Esophagus muscularis mucosa (tissue), 4 donors: ENCODE data around the gene GINS2. TPM values are rescaled to one million over a fixed set of nuclear protein-coding genes. Genes with fewer than 3 reads are reported as not detected.

Experiments
- DNase-seq: peaks from one replicate; pipeline ENCODE4 v3.0.0-alpha.2; 2017; ENCODE audit errors: extremely low spot score
- H3K27ac ChIP-seq, 4 donors: fragments of 200-600 bp; sonication (generic); replicated peaks in 1 of 4; 1 replicate in 3 of 4; 2 replicates in 1 of 4; pipeline ENCODE4 v1.5.1; 2016 to 2019; ENCODE audit warnings: mild to moderate bottlenecking in 1 of 4
- H3K27me3 ChIP-seq, 4 donors: fragments of 200-600 bp; sonication (generic); one replicate each; pipeline versions ENCODE4 v1.5.1 to v1.6.0; 2016 to 2019
- H3K36me3 ChIP-seq, 4 donors: fragments of 200-600 bp; sonication (generic); one replicate each; pipeline ENCODE4 v1.5.1; 2016 to 2019
- H3K4me1 ChIP-seq, 4 donors: fragments of 200-600 bp; sonication (generic); one replicate each; pipeline ENCODE4 v1.5.1; 2016 to 2019
- H3K4me3 ChIP-seq, 4 donors: fragments of 200-600 bp; sonication (generic); 1 replicate in 2 of 4; 2 replicates in 2 of 4; pipeline ENCODE4 v1.5.1; 2016 to 2019; ENCODE audit warnings: mild to moderate bottlenecking in 4 of 4, moderate library complexity in 1 of 4
- H3K9me3 ChIP-seq, 4 donors: fragments of 200-600 bp; sonication (generic); 1 replicate in 3 of 4; 2 replicates in 1 of 4; pipeline ENCODE4 v1.5.1; 2016 to 2019
- CTCF ChIP-seq, 3 experiments: fragments of 200-600 bp in 2 of 3; fragments of 450-650 bp in 1 of 3; sonication (generic) in 2 of 3; IDR thresholded peaks; one replicate each; pipeline ENCODE4 v1.5.1; 2017 to 2019; ENCODE audit warnings: antibody characterized with exemption in 3 of 3, mild to moderate bottlenecking in 2 of 3, moderate library complexity in 1 of 3
- EP300 ChIP-seq: sonication (generic); formaldehyde crosslinking; IDR thresholded peaks from one replicate; pipeline ENCODE4 v1.6.1; 2017; ENCODE audit warnings: antibody characterized with exemption
- POLR2A ChIP-seq: fragments of 450-650 bp; IDR thresholded peaks from one replicate; pipeline ENCODE4 v1.6.1; 2017; ENCODE audit warnings: antibody characterized with exemption, moderate library complexity, mild to moderate bottlenecking, low read depth
- POLR2AphosphoS5 ChIP-seq, 2 donors: sonication (generic); formaldehyde crosslinking; IDR thresholded peaks; one replicate each; pipeline ENCODE4 v1.6.1; 2017; ENCODE audit warnings: antibody characterized with exemption in 2 of 2
- WGBS: methylation state at CpG from one replicate; pipeline ENCODE4 v1.1.5; 2018; 5-methylcytosine and 5-hydroxymethylcytosine counted together
- intact Hi-C: fragments of 100-400 bp; cut with DNase I; formaldehyde crosslinking; loops from one replicate; pipeline ENCODE4 v1.15.1; 2023
- total RNA-seq, 4 donors: library from RNA; depleted of rRNA; stranded (reverse); fragments of >200 nt; gene quantifications; one replicate each; pipeline versions ENCODE4 v1.1.0 to v1.2.1, GENCODE V29; 2016

The GINS2 gene
- total RNA-seq, 4 donors from 2014 or later = 0.17 to 0.84 TPM; not detected in 2

GRCh38 chr16:85733839-85734170 is 45.1 kb upstream of the GINS2 start:
- no peak overlapping the region for H3K27ac ChIP-seq
- intact Hi-C loops = no loop called here
- no peak for DNase-seq
- no peaks in the 10 kb centered on the region for H3K9me3 ChIP-seq
- H3K36me3 ChIP-seq = no peaks in the 10 kb centered on the region
- TF ChIP-seq POLR2A (no peak), CTCF (IDR thresholded peaks at IDR 0.05) (no peak), EP300 (no peak), POLR2AphosphoS5 (IDR thresholded peaks at IDR 0.05) (no peak)
- no peaks in the 10 kb centered on the region for H3K27me3 ChIP-seq
- no peak overlapping the region for H3K4me3 ChIP-seq
- no peaks in the 10 kb centered on the region for H3K4me1 ChIP-seq
- WGBS = 75% methylated on average over 9 of the region's 11 CpGs

- Histone ChIP-seq H3K4me3 (no peak overlapping the region), H3K4me1 (no peaks in the 10 kb centered on the region), H3K9me3 (no peaks in the 10 kb centered on the region), H3K27ac (no peak overlapping the region), H3K27me3 (no peaks in the 10 kb centered on the region), H3K36me3 (no peaks in the 10 kb centered on the region)
- TF ChIP-seq POLR2A (no peak), EP300 (no peak), CTCF (IDR thresholded peaks at IDR 0.05) (no peak), POLR2AphosphoS5 (IDR thresholded peaks at IDR 0.05) (no peak)
- DNase-seq = no peak
- intact Hi-C loops = no loop called here
- WGBS = 70% methylated on average over 13 of the region's 13 CpGs
These were observed 44.5 kb upstream of the GINS2 start for GRCh38 chr16:85733155-85733838.

DNA sequence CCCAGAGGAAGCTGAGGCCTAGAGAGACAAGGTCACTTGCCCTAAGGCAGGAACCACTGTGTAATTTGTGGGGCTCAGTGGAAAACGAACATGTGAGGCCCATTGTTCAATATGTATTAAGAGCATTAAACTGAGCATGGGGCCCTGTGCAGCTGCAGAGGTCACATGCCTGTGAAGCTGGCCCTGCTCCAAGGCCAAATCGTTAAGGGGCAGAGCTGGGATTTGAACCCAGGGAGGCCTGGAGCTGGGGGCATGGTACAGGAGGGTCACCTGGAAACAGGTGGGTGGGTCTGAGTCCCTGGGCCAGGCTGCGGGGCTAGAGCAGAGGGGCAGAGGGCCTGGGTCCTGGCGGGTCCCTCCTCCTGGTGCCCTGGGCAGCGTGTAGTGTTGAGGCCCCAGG is 42.4 kb upstream of the GINS2 start:
- WGBS = 74% methylated on average over 5 of the region's 5 CpGs
- Histone ChIP-seq H3K4me1 (no peaks in the 10 kb centered on the region), H3K27me3 (no peaks in the 10 kb centered on the region), H3K27ac (no peak overlapping the region), H3K4me3 (no peak overlapping the region), H3K36me3 (no peaks in the 10 kb centered on the region), H3K9me3 (no peaks in the 10 kb centered on the region)
- intact Hi-C loops = no loop called here
- no peak for DNase-seq
- TF ChIP-seq POLR2AphosphoS5 (IDR thresholded peaks at IDR 0.05) (no peak), CTCF (IDR thresholded peaks at IDR 0.05) (no peak), EP300 (no peak), POLR2A (no peak)

DNA sequence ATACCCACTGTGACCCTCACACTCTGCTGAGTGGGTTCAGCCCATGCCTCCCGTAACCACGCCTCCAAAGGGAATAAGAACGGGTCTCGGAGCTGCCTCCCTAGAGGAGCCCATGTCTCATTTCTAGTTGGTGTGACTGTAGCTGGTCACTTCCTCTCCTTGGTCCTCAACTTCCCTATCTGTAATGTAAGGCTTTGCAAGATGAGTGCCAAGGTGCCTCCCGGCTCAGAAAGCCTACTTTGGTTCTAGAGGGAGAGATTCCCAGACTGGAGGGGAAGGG is 41.4 kb upstream of the GINS2 start:
- Histone ChIP-seq H3K4me1 (no peaks in the 10 kb centered on the region), H3K9me3 (no peaks in the 10 kb centered on the region), H3K27ac (no peak overlapping the region), H3K36me3 (no peaks in the 10 kb centered on the region), H3K27me3 (no peaks in the 10 kb centered on the region), H3K4me3 (no peak overlapping the region)
- intact Hi-C loops = no loop called here
- WGBS = 86% methylated on average over 5 of the region's 5 CpGs
- TF ChIP-seq CTCF (IDR thresholded peaks at IDR 0.05) = no peak
- TF ChIP-seq EP300 = no peak
- no peak for TF ChIP-seq POLR2AphosphoS5 (IDR thresholded peaks at IDR 0.05)
- no peak for TF ChIP-seq POLR2A
- no peak for DNase-seq

GRCh38 chr16:85729452-85730185 is 40.9 kb upstream of the GINS2 start:
- no peaks in the 10 kb centered on the region for H3K27me3 ChIP-seq
- no peak overlapping the region for H3K27ac ChIP-seq
- H3K9me3 ChIP-seq = no peaks in the 10 kb centered on the region
- H3K36me3 ChIP-seq = no peaks in the 10 kb centered on the region
- TF ChIP-seq EP300 = no peak
- TF ChIP-seq CTCF (IDR thresholded peaks at IDR 0.05) = no peak
- TF ChIP-seq POLR2A = no peak
- TF ChIP-seq POLR2AphosphoS5 (IDR thresholded peaks at IDR 0.05) = no peak
- no peak for DNase-seq
- WGBS = 74% methylated on average over 16 of the region's 16 CpGs
- no peaks in the 10 kb centered on the region for H3K4me1 ChIP-seq
- H3K4me3 ChIP-seq = no peak overlapping the region
- intact Hi-C loops = no loop called here
